NB4 (cell line): Measurements from ENCODE around the gene TLR4.

Source experiments
- CTCF ChIP-seq: IDR thresholded peaks from one replicate; pipeline ENCODE4 v1.5.1; 2012; ENCODE audit warnings: low read depth, low read length
- MAX ChIP-seq: IDR thresholded peaks from 2 replicates; pipeline ENCODE4 v1.6.1; 2011; ENCODE audit warnings: low read depth, low read length
- MYC ChIP-seq: IDR thresholded peaks from 2 replicates; pipeline ENCODE4 v1.6.1; 2011; ENCODE audit warnings: low read depth, low read length
- POLR2A ChIP-seq: IDR thresholded peaks from 2 replicates; pipeline ENCODE4 v1.6.1; 2011; ENCODE audit warnings: mild to moderate bottlenecking; ENCODE audit not compliant: insufficient read length; ENCODE audit errors: extremely low read depth

GRCh38 chr9:117704024-117704575, at the start of gene TLR4:
- TF ChIP-seq CTCF (no peak), POLR2A (no peak), MAX (no peak), MYC (no peak; the same call in 1 of the 2 replicates)
